ENCODE measurements around the gene SUPT5H. TPM values are rescaled to one million over a fixed set of nuclear protein-coding genes. Genes with fewer than 3 reads are reported as not detected.
A peak's percentile ranks its signal among the peaks of the same experiment; 100 is the strongest.

The SUPT5H gene
- total and polyA plus RNA-seq, 2 of the 8 experiments (the other 6 are each of a cell fraction or from before 2014, with no cell fraction given), result 77.8 to 111 TPM

DNA sequence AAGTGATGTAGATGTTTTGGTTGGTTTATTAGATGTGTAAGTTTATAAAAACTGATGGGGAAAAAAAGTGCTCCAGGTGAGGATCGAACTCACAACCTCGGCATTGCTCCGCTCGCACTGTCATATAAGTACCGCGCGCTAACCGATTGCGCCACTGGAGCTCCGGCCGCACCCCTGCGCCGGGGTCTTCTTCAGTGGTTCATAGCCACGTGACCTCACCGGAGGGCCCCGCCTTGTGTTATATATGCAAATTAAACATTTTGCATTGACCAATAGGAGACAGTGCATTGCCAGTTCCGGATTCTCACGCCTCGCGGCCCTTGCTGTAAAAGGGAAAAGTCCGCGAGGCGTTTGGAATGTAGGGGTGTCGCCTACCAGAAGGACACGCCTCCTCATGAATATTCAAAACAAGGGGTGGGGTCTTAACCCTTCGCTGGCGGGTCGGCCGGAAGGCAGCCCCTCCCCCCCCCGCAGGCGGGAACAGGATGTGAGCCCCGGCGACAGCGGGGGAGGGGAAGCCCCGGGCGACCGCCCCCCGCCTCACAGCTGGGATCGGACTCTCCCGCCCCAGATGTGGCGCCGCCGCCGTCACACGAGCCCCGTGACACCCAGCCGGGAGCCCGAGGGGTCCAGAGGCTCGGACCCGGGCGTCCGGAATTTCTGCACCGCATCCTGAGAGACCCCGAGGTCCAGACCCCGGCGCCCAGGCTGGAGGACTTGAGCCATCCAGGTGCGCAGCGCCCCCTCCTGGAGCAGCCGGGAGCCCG is 33.1 kb upstream of the SUPT5H start, which contains the start of gene PLEKHG2 (continued):
- TF ChIP-seq, protein P1, sequence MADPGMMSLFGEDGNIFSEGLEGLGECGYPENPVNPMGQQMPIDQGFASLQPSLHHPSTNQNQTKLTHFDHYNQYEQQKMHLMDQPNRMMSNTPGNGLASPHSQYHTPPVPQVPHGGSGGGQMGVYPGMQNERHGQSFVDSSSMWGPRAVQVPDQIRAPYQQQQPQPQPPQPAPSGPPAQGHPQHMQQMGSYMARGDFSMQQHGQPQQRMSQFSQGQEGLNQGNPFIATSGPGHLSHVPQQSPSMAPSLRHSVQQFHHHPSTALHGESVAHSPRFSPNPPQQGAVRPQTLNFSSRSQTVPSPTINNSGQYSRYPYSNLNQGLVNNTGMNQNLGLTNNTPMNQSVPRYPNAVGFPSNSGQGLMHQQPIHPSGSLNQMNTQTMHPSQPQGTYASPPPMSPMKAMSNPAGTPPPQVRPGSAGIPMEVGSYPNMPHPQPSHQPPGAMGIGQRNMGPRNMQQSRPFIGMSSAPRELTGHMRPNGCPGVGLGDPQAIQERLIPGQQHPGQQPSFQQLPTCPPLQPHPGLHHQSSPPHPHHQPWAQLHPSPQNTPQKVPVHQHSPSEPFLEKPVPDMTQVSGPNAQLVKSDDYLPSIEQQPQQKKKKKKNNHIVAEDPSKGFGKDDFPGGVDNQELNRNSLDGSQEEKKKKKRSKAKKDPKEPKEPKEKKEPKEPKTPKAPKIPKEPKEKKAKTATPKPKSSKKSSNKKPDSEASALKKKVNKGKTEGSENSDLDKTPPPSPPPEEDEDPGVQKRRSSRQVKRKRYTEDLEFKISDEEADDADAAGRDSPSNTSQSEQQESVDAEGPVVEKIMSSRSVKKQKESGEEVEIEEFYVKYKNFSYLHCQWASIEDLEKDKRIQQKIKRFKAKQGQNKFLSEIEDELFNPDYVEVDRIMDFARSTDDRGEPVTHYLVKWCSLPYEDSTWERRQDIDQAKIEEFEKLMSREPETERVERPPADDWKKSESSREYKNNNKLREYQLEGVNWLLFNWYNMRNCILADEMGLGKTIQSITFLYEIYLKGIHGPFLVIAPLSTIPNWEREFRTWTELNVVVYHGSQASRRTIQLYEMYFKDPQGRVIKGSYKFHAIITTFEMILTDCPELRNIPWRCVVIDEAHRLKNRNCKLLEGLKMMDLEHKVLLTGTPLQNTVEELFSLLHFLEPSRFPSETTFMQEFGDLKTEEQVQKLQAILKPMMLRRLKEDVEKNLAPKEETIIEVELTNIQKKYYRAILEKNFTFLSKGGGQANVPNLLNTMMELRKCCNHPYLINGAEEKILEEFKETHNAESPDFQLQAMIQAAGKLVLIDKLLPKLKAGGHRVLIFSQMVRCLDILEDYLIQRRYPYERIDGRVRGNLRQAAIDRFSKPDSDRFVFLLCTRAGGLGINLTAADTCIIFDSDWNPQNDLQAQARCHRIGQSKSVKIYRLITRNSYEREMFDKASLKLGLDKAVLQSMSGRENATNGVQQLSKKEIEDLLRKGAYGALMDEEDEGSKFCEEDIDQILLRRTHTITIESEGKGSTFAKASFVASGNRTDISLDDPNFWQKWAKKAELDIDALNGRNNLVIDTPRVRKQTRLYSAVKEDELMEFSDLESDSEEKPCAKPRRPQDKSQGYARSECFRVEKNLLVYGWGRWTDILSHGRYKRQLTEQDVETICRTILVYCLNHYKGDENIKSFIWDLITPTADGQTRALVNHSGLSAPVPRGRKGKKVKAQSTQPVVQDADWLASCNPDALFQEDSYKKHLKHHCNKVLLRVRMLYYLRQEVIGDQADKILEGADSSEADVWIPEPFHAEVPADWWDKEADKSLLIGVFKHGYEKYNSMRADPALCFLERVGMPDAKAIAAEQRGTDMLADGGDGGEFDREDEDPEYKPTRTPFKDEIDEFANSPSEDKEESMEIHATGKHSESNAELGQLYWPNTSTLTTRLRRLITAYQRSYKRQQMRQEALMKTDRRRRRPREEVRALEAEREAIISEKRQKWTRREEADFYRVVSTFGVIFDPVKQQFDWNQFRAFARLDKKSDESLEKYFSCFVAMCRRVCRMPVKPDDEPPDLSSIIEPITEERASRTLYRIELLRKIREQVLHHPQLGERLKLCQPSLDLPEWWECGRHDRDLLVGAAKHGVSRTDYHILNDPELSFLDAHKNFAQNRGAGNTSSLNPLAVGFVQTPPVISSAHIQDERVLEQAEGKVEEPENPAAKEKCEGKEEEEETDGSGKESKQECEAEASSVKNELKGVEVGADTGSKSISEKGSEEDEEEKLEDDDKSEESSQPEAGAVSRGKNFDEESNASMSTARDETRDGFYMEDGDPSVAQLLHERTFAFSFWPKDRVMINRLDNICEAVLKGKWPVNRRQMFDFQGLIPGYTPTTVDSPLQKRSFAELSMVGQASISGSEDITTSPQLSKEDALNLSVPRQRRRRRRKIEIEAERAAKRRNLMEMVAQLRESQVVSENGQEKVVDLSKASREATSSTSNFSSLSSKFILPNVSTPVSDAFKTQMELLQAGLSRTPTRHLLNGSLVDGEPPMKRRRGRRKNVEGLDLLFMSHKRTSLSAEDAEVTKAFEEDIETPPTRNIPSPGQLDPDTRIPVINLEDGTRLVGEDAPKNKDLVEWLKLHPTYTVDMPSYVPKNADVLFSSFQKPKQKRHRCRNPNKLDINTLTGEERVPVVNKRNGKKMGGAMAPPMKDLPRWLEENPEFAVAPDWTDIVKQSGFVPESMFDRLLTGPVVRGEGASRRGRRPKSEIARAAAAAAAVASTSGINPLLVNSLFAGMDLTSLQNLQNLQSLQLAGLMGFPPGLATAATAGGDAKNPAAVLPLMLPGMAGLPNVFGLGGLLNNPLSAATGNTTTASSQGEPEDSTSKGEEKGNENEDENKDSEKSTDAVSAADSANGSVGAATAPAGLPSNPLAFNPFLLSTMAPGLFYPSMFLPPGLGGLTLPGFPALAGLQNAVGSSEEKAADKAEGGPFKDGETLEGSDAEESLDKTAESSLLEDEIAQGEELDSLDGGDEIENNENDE (IDR thresholded peaks at IDR 0.05; ENCODE audit: insufficient replicate concordance, low read length), result no peak
- TF ChIP-seq, protein P2, sequence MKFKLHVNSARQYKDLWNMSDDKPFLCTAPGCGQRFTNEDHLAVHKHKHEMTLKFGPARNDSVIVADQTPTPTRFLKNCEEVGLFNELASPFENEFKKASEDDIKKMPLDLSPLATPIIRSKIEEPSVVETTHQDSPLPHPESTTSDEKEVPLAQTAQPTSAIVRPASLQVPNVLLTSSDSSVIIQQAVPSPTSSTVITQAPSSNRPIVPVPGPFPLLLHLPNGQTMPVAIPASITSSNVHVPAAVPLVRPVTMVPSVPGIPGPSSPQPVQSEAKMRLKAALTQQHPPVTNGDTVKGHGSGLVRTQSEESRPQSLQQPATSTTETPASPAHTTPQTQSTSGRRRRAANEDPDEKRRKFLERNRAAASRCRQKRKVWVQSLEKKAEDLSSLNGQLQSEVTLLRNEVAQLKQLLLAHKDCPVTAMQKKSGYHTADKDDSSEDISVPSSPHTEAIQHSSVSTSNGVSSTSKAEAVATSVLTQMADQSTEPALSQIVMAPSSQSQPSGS (IDR thresholded peaks at IDR 0.05; ENCODE audit: low read length), result peak; percentile 97
- TF ChIP-seq POLR2AphosphoS5 (IDR thresholded peaks at IDR 0.05; ENCODE audit: low read depth, low read length), result peak; percentile 92
- 0 out of 2 replicates have a peak, but pooled peaks have one; percentile 53 for TF ChIP-seq TCF12 (IDR thresholded peaks at IDR 0.05; ENCODE audit: low read depth, low read length)
- no peak for TF ChIP-seq CBX5 (IDR thresholded peaks at IDR 0.05; ENCODE audit: low read depth, low read length)
- TF ChIP-seq NANOG (IDR thresholded peaks at IDR 0.05; ENCODE audit: insufficient read depth, low read depth, low read length, poor library complexity, severe bottlenecking), result peak; percentile 45
- TF ChIP-seq HDAC2 (IDR thresholded peaks at IDR 0.05; ENCODE audit: borderline replicate concordance in 1 of 2, low read depth in 2 of 2, low read length in 2 of 2), result no peak

Measured in H1 (cell line).